Islet of Langerhans (tissue), 1 donor: ENCODE measurements around the gene EDEM2.
"Not testable (repeated sequence)": the region's sequence is repeated elsewhere in the genome, so short reads cannot be mapped to it uniquely, and the experiment has no call there.

ENCODE experiments used
- FAIRE-seq: peaks from one replicate; lab custom pipeline; 2011; peaks lifted over from hg19 to GRCh38; lab: Jason Lieb, UNC

EDEM2 gene

GRCh38 chr20:35085477-35086225, 61.5 kb downstream of the EDEM2 start:
- no peak for FAIRE-seq

- no peak for FAIRE-seq
These were observed 62.1 kb downstream of the EDEM2 start for GRCh38 chr20:35084998-35085397.

GRCh38 chr20:35080348-35080642, 66.8 kb downstream of the EDEM2 start:
- FAIRE-seq = not testable (repeated sequence)

- no peak for FAIRE-seq
These were observed 67.4 kb downstream of the EDEM2 start for GRCh38 chr20:35079472-35080347.

GRCh38 chr20:35077872-35078271, 69.3 kb downstream of the EDEM2 start:
- FAIRE-seq = no peak

- no peak for FAIRE-seq
These were observed 69.8 kb downstream of the EDEM2 start for GRCh38 chr20:35077341-35077740.

GRCh38 chr20:35071436-35072153, 75.5 kb downstream of the EDEM2 start:
- not testable (repeated sequence) for FAIRE-seq

GRCh38 chr20:35066194-35066593, 80.9 kb downstream of the EDEM2 start:
- no peak for FAIRE-seq
